Tongue (tissue), 2 donors: ENCODE measurements around the gene SPIRE2. TPM values are rescaled to one million over a fixed set of nuclear protein-coding genes. Genes with fewer than 3 reads are reported as not detected.
"Not testable (repeated sequence)": the region's sequence is repeated elsewhere in the genome, so short reads cannot be mapped to it uniquely, and the experiment has no call there.

Experiments used
- DNase-seq: peaks from one replicate; pipeline ENCODE4 v3.0.0-alpha.2; 2015
- total RNA-seq: library from RNA; depleted of rRNA; stranded (reverse); fragments of >200 nt; gene quantifications from one replicate; pipeline ENCODE4 v1.2.3, GENCODE V29; 2014

SPIRE2 gene
- total RNA-seq, 1 donor from 2014 or later = 2.5 TPM

DNA sequence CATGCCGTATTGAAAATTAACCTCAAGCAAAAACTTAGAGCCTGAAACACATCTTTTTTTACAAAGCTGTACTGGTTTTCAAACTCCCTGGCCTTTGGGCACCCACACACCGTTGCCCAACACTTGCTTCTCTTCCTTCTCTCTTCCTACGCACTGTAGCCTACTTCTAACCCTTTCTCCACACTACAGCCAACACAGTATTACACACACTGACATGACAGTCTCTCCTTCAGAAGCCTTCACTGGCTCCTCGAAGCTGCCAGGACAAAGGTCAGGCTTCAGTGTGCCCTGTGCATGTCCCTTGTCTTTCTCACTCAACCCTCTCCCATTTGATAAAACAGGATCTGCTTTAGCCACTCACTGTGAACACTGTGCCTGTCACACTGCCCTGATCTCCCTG lies 19.8 kb upstream of the SPIRE2 start:
- no peak for DNase-seq

DNA sequence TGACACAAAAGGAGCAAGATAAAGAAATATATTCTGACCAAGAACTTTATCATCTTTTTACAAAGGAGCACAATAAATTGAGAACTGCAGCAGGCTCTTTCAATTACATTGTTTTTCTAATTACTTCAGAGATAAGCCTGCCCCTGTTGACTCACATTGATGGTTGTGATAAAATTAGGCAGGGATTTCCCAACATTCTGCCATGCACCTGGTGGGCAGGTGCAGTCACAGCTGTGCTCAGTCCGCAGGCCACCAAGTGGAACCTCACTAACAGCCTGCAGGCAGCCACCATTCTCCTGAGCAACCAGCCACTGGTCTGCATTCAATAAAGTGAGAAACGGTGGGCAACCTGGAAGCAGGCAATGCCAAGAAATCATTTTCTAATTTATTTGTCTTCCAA lies 17.0 kb upstream of the SPIRE2 start:
- DNase-seq = no peak

DNA sequence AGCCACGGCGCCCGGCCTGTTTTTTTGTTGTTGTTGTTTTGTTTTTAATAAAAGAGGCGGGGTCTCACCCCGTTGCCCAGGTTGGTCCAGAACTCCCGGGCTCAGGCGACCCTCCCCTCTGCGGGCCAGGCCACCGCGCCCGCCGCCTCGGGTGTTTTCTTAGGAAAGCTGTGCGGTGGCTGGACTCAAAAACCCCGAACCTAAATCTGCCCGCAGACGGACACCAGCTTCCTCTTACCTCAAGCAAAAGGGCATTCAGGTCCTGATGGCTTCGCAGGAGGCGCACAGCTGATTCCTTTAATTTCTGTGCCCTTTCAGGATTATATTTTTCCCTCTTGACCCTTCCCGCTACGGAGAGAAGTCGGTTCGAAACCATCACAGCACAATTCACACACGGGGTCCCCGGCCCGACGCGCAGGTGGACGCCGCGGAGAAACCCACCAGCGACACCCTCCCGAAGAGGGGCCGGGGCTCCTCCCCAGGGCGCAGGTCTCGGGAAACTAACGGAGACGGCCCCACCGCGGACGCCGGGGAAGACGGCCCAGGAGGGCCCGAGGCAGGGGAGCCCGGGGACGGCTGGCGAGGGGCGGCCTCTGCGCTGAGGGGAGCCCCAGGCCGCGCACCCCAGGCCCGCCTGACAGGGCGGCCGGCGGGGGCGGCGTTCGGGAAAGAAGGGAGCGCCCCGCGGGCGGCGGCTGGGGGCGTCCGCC lies 12.5 kb upstream of the SPIRE2 start:
- DNase-seq = no peak

DNA sequence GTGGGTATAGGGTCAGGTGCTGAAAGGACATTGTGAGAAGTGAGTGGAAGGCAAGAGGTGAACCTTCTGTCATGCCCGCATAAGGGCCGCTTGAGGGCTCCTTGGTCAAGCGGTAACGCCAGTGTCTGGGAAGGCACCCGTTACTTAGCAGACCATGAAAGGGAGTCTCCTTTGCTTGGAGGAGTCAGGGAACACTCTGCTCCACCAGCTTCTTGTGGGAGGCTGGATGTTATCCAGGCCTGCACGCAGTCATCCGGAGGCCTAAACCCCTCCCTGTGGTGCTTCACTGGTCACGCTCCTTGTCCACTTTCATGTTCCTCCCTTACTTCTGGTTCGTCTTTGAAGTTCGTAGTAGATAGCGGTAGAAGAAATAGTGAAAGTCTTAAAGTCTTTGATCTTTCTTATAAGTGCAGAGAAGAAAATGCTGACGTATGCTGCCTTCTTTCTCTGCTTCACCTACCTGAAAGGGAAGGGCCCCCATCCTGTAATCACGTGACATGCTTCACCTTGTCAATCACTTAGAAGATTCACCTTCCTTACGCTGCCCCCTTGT lies 9.3 kb upstream of the SPIRE2 start:
- not testable (repeated sequence) for DNase-seq

DNA sequence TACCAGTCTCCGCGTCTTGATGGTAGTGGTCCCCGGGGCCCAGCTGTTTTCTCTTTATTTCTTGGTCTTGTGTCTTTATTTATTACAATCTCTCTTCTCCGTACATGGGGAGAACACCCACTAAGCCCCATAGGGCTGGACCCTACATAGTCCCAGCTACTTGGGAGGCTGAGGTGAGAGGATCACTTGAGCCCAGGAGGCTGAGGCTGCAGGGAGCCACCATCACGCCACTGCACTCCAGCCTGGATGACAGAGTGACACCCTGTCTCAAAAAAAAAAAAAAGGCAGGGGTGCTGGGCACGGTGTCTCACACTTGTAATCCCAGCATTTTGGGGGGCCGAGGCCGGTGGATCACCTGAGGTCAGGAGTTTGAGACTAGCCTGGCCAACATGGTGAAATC lies 8.8 kb upstream of the SPIRE2 start:
- DNase-seq = not testable (repeated sequence)

DNA sequence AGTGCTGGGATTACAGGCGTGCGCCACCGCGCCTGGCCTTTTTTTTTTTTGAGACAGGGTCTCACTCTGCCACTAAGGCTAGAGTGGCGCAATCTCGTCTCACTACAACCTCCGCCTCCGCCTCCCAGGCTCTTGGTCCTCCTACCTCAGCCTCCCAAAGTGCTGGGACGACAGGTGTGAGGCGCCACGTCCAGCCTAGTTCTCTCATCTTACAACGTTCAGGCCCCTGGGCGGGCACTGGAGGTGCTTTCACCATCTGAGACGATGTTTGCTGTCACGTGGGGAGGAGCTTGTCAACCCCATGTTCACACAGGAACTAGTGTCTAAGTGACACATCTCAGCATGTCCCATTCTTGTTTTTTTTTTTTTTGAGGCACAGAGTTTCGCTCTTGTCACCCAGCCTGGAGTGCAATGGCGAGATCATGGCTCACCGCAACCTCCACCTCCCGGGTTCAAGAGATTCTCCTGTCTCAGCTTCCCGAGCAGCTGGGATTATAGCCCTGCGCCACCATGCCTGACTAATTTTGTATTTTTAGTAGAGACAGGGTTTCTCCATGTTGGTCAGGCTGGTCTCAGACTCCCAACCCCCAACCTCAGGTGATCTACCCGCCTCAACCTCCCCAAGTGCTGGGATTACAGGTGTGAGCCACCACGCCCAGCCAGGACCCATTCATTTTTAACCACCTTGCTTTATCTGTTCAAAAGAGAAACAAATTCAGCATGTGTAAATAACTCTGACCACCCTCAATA lies 6.7 kb upstream of the SPIRE2 start:
- DNase-seq = no peak

DNA sequence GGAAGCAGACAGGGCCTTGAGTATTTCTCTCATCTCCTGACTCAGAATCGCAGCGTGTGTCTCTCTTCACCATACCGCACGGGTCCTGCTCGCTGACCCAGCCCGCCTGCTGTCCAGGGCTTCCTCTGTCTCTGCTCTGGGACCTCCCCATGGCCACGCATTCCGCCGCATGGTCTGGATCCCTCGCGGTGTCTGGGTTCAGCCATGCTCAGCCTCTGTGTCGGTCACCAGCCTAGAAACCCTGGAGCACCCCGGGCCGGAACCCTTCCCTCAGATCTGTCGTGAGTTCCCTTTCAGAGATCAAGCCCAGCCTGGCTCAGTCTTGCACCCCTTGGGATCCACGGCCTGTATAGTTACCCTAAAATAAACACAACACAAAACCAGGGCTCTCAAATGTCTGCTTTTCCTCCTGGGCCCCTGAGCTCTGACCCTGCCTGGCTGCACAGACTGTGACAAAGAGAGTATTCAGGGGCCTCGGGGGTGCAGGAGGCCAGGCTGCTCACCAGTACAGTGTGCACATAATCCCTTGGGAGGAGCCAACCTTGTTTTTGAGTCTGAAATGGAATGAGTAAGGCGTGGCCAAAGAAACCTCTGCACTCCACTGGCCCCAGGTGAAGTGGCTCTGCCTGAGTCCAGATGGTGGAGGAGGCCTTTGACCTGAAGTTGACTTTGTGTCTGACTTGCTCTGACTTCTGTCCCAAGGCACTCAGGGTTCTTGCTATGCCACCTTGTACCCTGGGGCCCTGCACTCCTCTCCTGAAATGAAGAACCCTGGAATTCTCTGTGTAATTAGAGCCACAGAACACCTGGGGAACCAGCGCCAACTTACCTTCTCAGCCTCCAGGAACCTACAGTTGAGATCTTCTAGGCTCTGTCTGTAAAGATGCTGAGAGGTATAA lies 5.8 kb upstream of the SPIRE2 start:
- peak; percentile 9 for DNase-seq

DNA sequence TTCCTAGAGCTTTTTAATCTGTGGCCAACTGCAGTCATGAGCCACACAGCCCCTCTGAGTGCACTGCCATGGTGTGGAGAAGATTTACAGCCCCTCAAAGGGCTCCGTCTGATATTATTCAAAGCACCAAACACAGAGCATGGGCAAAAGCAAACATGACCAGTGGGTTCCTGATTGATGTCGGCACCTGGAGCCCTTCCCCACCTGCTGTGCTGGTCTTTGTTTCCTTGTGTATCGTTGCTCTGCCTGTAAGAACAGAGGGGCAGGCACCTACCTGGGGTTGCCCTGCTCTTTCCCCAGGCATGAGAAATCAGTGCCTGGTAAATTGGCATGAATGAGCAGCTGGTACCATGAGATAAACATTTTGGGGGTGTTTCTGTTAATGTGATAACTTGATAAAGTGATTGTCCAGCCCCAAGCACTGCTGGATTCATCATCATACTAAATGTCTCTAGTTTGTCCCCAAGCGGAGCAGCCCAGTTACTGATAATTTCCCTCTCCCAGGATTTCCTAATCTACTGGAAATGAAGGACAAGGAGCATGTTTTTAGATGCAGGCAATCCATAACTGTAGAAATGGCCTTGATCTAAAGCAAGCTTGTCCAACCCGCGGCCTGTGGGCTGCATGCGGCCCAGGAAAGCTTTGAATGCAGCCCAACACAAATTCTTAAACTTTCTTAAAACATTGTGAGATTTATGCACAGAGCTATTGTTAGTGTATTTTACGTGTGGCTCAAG lies 5.0 kb upstream of the SPIRE2 start:
- DNase-seq = no peak

DNA sequence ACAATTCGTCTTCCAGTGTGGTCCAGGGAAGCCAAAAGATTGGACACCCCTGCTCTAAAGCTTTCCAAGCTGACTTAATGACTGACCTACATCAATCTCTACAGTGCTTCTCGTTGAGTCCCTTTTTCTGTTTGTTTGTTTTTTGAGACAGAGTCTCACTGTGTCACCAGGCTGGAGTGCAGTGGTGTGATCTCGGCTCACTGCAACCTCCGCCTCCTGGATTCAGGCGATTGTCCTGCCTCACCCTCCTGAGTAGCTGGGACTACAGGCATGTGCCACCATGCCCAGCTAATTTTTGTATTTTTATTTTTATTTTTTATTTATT lies 4.5 kb upstream of the SPIRE2 start:
- not testable (repeated sequence) for DNase-seq

DNA sequence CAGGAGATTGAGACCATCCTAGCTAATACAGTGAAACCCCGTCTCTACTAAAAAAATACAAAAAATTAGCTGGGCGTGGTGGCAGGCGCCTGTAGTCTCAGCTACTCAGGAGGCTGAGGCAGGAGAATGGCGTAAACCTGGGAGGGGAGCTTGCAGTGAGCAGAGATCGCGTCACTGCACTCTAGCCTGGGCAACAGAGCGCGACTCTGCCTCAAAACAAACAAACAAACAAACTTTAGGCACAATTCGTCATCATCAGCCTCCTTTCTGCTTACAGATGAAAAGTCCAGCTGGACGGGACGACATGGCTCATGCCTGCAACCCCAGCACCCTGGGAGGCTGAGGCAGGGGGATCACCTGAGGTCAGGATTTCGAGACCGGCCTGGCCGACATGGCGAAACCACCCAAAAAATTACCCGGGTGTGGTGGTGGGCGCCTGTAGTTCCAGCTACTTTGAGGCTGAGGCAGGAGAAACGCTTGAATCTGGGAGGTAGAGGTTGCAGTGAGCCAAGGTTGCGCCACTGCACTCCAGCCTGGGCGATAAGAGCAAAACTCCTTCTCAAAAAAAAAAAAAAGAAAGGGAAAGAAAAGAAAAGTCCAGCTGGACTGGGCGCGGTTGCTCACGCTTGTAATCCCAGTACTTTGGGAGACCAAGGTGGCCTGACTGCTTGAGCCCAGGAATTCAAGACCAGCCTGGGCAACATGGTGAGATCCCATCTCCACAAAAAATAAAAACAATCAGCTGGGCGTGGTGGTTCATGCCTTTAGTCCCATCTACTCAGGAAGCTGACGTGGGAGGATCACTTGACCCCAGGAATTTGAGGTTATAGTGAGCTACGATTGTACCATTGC lies 1.5 kb upstream of the SPIRE2 start:
- no peak for DNase-seq

DNA sequence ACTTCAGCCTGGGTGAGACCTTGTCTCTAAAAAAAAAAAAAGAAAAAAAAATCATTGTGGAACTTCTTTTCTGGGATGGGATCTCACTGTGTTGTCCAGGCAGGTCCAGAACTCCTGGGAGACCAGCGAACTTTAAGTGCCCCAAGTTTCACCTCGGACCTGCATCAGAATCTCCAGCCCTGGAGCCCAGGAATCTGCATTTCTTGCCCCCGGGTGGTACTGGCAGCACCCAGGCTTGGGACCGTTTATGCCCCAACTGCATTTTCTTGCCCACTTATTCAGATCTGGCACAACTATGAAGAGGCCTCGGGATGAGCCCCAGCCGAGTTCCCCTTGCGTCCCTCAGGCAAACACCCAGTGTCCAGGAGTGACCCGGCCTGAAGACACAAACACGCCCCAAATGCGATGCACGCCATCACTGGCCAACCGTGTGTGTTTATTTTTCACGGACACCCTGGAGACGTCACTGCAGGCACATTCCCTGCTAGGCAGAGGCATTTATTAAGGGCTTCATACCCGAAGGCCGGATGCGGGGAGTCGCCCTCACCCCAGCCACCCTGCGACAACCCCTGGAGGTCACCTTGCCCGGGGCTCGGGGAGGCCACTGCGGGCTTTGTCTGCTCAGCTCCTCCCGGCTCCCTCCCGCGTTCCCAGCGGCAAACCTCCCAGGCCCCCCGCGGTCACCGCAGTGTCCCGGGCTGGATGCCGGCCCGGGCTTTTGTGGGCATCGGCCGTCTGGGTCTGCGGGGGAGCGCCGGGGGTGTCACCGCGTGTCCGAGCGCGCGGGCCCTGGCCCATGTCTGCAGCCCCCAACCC lies 684 bp upstream of the SPIRE2 start:
- DNase-seq = peak; percentile 51

DNA sequence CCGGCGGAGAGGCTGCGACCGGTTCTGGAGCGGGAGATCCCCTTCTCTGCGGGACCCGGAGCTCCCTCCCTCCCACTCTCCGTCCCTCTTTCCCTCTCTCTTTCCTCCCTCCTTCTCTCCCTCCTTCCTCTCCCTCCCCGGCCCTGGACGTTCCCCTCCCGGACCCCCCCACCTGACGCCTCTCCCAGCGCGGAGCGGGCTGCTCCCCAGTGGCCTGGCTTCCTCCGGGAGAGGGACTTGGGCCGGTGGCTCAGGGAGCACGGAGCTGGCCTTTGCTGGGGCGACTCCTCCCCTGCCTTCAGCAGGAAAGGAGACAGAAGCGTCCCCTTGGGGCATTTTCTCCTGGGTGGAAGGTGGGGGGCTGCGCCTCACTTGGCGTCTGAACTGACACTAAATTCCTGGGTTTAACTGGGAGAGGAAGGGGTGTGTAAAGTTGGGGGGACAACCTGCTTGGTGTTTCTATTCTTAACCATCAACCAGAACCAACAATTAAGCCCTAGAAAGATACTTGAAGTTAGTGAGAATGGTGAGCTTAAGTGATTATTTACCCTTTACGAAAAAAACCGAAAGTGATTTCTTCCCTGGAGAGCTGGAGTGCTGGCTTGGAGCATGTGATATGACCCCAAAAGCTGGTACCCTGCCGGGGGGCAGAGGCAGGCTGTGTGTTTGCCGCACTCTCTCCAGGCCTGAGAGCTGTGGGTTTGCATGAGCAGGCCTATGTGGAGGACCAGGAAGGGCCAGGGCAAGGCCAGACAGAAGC lies 775 bp downstream of the SPIRE2 start:
- DNase-seq = no peak

DNA sequence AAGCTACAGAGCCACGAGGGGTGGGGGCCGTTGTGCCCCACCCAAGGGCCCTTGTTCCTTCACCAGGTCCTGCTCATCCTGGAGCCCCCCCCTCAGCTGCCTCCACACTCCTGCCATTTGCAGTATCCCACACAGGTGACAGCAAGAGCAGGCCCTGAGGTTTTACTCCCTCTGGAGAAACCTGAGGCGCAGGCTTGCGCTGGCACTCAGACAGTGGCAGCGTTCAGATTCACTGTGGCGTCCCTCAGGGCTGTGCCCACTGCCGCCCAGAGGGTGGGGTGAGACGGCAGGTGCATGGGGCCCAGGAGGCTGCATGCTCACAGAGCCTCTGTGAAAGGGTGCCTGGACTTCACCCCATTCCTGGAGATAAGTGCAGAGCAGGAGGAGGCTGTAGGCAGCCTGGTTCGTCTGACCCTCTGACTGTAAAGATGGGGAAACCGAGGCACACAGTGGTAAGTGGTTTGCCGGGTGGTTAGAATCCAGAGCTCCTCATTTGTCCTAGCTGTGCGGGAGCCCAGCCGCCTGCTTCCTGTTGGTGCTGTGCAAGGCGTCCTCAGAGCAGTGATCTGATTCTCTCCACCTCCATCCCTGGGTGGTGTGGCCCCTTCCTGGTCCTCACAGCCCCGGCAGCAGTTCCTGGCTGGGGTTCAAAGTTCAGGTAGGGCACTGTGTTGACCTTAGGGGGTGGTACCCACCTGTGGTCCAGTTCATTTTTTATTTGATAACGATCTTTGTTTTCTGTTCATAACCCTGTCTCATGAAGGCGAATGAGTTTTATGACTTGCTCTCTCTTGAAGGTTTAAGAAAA lies 1.6 kb downstream of the SPIRE2 start:
- DNase-seq = no peak

DNA sequence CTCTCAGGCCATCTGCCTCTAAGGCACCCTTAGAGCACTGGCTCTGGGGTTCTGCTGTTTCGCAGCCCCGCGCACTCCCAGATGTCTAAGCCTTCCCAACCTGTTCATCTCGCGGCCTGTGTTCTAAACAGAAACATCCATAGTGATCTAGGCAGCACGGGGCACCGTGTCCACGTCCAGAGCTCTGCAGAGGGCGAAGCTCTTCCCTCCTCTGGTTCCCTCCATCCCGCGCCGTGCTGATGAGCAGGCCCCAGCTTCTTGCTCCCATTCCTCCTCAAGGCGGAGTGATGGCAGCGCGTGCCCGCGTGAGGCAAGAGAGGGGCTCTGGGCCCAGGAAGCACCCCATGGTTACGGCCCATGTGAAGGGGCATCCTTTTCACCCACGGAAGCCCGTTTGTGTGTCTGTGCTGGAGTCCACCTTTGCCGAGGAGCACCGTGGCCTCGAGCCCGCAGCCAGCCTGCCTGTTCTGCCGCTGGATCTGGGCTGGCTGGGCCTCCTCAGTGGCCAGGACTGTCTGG lies 3.6 kb downstream of the SPIRE2 start:
- DNase-seq = no peak

DNA sequence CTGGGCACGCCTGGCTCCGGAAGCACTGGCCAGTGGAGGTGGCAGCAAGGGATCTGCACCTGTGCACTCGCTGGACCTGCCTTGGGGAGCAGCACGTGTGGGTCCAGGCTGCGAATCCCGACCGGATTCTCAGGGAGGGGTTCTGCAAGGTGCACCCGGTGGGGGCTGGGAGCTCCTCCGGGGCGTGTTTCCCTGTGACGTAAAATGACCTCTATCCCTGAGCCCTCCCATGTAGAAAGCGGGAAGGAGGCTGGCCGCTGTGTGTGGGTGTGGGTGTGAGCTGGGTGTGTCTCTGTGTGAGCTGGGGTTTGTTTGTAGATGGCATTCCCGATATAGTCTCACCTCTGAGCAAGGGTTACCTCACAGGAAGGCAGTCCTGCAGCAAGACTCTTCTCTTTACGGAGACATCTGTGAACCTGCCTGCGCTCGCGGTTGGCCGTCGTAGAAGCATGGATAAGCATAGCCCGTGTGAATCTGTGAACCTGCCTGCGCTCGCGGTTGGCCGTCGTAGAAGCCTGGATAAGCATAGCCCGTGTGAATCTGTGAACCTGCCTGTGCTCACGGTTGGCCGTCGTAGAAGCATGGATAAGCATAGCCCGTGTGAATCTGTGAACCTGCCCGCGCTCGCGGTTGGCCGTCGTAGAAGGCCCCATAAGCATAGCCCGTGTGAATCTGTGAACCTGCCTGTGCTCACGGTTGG lies 5.5 kb downstream of the SPIRE2 start:
- DNase-seq = not testable (repeated sequence)

DNA sequence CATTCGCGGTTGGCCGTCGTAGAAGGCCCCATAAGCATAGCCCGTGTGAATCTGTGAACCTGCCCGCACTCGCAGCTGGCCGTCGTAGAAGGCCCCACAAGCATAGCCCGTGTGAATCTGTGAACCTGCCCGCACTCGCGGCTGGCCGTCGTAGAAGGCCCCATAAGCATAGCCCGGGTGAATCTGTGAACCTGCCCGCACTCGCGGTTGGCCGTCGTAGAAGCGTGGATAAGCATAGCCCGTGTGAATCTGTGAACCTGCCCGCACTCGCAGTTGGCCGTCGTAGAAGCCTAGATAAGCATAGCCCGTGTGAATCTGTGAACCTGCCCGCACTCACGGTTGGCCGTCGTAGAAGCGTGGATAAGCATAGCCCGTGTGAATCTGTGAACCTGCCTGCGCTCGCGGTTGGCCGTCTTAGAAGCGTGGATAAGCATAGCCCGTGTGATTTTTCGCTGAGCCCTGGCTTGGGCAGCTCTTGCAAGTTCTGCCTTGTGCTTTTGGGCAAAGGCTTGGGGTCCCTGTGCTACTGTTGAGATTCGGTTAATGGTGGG lies 6.6 kb downstream of the SPIRE2 start:
- not testable (repeated sequence) for DNase-seq

DNA sequence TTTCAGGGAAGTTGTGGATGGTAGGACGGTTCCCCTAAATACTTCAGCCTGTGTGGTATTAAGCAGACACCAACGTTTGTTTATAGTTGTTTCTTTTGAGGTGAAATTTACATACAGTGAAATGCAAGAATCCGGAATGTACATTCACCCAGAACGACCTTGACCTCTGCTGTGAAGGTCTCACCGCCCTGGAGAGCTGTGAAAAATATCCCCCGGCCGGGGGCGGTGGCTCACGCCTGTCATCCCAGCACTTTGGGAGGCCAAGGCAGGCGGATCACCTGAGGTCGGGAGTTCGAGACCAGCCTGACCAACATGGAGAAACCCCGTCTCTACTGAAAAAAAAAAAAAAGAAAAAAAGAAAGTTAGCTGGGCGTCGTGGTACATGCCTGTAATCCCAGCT lies 8.2 kb downstream of the SPIRE2 start:
- not testable (repeated sequence) for DNase-seq
